IPS-NIHi7 (cell line): ENCODE measurements around the gene NME3.
"Not testable (repeated sequence)": the region's sequence is repeated elsewhere in the genome, so short reads cannot be mapped to it uniquely, and the experiment has no call there.

ENCODE experiments used
- DNase-seq: peaks from one replicate; pipeline ENCODE4 v3.0.0; 2012; ENCODE audit warnings: mixed read lengths; ENCODE audit errors: extremely low spot score

Gene NME3

GRCh38 chr16:1749152-1750117 is 21.9 kb downstream of the NME3 start:
- no peak for DNase-seq

- DNase-seq: no peak
Measured at GRCh38 chr16:1747934-1748333, 23.4 kb downstream of the NME3 start.

GRCh38 chr16:1746693-1747195 is 24.6 kb downstream of the NME3 start:
- no peak for DNase-seq

- no peak for DNase-seq
Measured at GRCh38 chr16:1745900-1746692, 25.2 kb downstream of the NME3 start.

GRCh38 chr16:1745181-1745899 is 26.0 kb downstream of the NME3 start:
- DNase-seq: no peak

- no peak for DNase-seq
Measured at GRCh38 chr16:1744338-1744840, 27.0 kb downstream of the NME3 start.

GRCh38 chr16:1743376-1744337 is 27.7 kb downstream of the NME3 start:
- DNase-seq: no peak

- no peak for DNase-seq
Measured at GRCh38 chr16:1741553-1742165, 29.7 kb downstream of the NME3 start.

GRCh38 chr16:1740781-1741490 is 30.4 kb downstream of the NME3 start:
- DNase-seq: no peak

GRCh38 chr16:1740234-1740633 is 31.1 kb downstream of the NME3 start:
- DNase-seq: no peak

- no peak for DNase-seq
Measured at GRCh38 chr16:1734816-1735215, 36.5 kb downstream of the NME3 start.

GRCh38 chr16:1734123-1734522 is 37.2 kb downstream of the NME3 start:
- no peak for DNase-seq

- DNase-seq: not testable (repeated sequence)
Measured at GRCh38 chr16:1732551-1732987, 38.8 kb downstream of the NME3 start.

GRCh38 chr16:1732071-1732470 is 39.3 kb downstream of the NME3 start:
- DNase-seq: no peak

GRCh38 chr16:1731603-1732002 is 39.7 kb downstream of the NME3 start:
- no peak for DNase-seq

GRCh38 chr16:1731073-1731472 is 40.3 kb downstream of the NME3 start:
- no peak for DNase-seq

GRCh38 chr16:1729445-1729844 is 41.9 kb downstream of the NME3 start:
- DNase-seq: no peak

- no peak for DNase-seq
Measured at GRCh38 chr16:1729026-1729425, 42.3 kb downstream of the NME3 start.
